HL-60 (cell line): ENCODE data around the gene SAA2.
"Not testable (repeated sequence)": the region's sequence is repeated elsewhere in the genome, so short reads cannot be mapped to it uniquely, and the experiment has no call there.

Source experiments
- DNase-seq, 2 experiments: peaks; one replicate each; pipeline ENCODE4 v3.0.0-alpha.2; 2010 to 2020; ENCODE audit warnings: low read depth in 1 of 2, low spot score in 1 of 2
- H3K27ac ChIP-seq: fragments of 250-450 bp; sonication (Bioruptor Pico); replicated peaks from 2 replicates; pipeline ENCODE4 v1.5.1; 2020; ENCODE audit warnings: mild to moderate bottlenecking, moderate library complexity
- H3K27me3 ChIP-seq: fragments of 250-450 bp; sonication (Bioruptor Pico); 2 replicates; pipeline ENCODE4 v1.5.1; 2021; ENCODE audit warnings: mild to moderate bottlenecking, moderate library complexity; ENCODE audit not compliant: insufficient read depth, poor library complexity, severe bottlenecking
- H3K4me3 ChIP-seq: replicated peaks from 2 replicates; pipeline ENCODE4 v1.5.1; 2011; ENCODE audit warnings: mild to moderate bottlenecking, control low read depth, low read length; ENCODE audit not compliant: insufficient read depth
- GABPA ChIP-seq: IDR thresholded peaks from 2 replicates; pipeline ENCODE4 v1.6.1; 2012; ENCODE audit warnings: low read depth
- POLR2AphosphoS5 ChIP-seq: IDR thresholded peaks from 2 replicates; pipeline ENCODE4 v1.6.1; 2012; ENCODE audit warnings: low read depth
- SPI1 ChIP-seq: IDR thresholded peaks from 2 replicates; pipeline ENCODE4 v1.6.1; 2012; ENCODE audit warnings: low read depth, mild to moderate bottlenecking, borderline replicate concordance
- TF ChIP-seq, protein P1 (sequence below): IDR thresholded peaks from 2 replicates; pipeline ENCODE4 v1.6.1; 2012; ENCODE audit warnings: low read depth; ENCODE audit not compliant: insufficient replicate concordance
- TF ChIP-seq, protein P2 (sequence below): IDR thresholded peaks from one replicate; pipeline ENCODE4 v1.5.1; 2011; ENCODE audit warnings: low read length, control low read depth, inconsistent platforms; ENCODE audit not compliant: insufficient read depth

The SAA2 gene

DNA sequence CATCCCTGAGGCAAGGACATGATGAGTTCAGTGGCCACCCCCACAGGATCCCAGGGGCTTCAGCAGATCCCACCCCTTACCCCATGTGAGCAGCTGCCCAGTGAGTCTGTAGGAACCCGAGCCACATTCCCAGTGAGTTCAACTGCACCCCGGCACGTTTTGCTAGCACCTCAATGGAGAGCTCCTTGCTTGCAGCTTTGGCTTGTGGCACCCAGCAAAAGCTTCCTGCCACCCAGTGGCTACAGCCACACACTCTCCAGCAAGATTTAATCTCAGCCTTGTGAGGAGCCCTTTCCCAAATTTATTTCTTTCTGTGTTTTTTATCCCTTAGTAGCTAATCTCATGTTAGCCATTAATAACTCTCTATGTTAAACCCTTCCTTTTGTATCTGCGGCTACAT, 21.6 kb upstream of the SAA2 start:
- TF ChIP-seq, protein P1, sequence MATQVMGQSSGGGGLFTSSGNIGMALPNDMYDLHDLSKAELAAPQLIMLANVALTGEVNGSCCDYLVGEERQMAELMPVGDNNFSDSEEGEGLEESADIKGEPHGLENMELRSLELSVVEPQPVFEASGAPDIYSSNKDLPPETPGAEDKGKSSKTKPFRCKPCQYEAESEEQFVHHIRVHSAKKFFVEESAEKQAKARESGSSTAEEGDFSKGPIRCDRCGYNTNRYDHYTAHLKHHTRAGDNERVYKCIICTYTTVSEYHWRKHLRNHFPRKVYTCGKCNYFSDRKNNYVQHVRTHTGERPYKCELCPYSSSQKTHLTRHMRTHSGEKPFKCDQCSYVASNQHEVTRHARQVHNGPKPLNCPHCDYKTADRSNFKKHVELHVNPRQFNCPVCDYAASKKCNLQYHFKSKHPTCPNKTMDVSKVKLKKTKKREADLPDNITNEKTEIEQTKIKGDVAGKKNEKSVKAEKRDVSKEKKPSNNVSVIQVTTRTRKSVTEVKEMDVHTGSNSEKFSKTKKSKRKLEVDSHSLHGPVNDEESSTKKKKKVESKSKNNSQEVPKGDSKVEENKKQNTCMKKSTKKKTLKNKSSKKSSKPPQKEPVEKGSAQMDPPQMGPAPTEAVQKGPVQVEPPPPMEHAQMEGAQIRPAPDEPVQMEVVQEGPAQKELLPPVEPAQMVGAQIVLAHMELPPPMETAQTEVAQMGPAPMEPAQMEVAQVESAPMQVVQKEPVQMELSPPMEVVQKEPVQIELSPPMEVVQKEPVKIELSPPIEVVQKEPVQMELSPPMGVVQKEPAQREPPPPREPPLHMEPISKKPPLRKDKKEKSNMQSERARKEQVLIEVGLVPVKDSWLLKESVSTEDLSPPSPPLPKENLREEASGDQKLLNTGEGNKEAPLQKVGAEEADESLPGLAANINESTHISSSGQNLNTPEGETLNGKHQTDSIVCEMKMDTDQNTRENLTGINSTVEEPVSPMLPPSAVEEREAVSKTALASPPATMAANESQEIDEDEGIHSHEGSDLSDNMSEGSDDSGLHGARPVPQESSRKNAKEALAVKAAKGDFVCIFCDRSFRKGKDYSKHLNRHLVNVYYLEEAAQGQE, result no peak
- TF ChIP-seq POLR2AphosphoS5 (no peak), SPI1 (no peak), GABPA (no peak)
- TF ChIP-seq, protein P2, sequence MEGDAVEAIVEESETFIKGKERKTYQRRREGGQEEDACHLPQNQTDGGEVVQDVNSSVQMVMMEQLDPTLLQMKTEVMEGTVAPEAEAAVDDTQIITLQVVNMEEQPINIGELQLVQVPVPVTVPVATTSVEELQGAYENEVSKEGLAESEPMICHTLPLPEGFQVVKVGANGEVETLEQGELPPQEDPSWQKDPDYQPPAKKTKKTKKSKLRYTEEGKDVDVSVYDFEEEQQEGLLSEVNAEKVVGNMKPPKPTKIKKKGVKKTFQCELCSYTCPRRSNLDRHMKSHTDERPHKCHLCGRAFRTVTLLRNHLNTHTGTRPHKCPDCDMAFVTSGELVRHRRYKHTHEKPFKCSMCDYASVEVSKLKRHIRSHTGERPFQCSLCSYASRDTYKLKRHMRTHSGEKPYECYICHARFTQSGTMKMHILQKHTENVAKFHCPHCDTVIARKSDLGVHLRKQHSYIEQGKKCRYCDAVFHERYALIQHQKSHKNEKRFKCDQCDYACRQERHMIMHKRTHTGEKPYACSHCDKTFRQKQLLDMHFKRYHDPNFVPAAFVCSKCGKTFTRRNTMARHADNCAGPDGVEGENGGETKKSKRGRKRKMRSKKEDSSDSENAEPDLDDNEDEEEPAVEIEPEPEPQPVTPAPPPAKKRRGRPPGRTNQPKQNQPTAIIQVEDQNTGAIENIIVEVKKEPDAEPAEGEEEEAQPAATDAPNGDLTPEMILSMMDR, result no peak
- Histone ChIP-seq H3K27ac (no peak overlapping the region), H3K27me3 (no peaks in the 10 kb centered on the region), H3K4me3 (no peak overlapping the region)
- no peak for DNase-seq

DNA sequence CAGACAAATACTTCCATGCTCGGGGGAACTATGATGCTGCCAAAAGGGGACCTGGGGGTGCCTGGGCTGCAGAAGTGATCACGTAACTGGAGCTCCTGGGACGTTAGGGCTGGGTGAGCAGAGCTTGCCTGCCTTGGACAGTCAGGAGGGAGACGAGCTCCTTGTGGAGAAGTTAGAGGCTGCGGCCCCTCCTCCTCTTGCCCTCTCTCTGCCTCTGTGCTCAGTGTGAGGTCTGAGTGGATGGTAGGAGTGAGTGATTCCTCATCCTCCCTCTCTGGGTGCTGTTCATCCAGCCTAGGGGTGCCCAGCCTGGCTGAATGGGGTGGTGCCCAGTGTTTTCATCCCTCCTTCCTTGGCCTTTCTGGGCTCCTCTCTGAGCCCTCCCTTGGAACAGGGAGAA, 20.8 kb upstream of the SAA2 start:
- not testable (repeated sequence) for H3K27me3 ChIP-seq, H3K27ac ChIP-seq, H3K4me3 ChIP-seq, DNase-seq

DNA sequence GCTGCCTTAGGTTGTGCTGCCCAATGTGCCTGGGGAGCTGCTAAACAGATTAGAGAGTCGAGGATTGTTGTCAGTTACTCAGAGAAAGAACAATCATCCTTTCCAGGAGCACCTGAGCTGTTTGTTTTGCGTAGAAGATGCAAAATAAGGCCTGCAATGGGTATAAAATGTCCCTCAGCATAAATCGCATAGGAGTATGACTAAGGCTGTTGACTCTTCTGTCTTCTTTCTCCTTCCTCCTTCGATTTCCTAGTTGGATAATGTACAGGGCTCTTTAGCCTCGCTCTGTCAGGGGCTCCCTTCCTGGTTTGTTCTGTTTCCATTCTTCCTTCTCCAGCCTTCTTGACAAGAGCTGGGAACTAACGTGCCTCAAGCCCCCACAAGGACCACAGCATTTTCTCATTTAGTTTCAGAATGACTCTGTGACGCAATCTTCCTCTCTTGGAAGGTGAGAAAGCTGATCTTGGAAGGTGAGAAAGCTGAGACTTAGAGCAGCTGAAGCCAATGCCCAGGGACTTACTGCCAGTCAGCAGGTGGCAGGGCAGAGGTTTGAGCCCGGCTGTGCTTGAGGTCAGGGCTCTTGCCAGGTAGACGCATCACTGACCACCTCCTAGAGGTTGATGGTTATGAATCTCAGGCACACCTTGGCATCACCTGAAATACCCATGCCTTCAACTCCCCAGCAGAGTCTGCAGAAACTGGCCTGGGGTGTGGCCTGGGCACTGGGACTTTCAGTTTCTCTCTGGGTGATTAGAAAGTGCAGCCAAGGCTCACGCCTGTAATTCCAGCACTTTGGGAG, 19.1 kb upstream of the SAA2 start:
- not testable (repeated sequence) for DNase-seq, H3K27ac ChIP-seq, H3K4me3 ChIP-seq, H3K27me3 ChIP-seq

DNA sequence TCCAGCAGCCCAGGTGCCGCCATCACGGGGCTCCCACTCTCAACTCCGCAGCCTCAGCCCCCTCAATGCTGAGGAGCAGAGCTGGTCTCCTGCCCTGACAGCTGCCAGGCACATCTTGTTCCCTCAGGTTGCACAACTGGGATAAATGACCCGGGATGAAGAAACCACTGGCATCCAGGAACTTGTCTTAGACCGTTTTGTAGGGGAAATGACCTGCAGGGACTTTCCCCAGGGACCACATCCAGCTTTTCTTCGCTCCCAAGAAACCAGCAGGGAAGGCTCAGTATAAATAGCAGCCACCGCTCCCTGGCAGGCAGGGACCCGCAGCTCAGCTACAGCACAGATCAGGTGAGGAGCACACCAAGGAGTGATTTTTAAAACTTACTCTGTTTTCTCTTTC, 17.5 kb upstream of the SAA2 start, which contains the start of gene SAA1:
Gene SAA1 (plus strand): TSS at position 316 of the 400 bp plus-strand sequence. CDS start 624 bp downstream, outside the sequence.
- Histone ChIP-seq H3K27me3 (no peaks in the 10 kb centered on the region), H3K4me3 (no peak within 1 kb of the TSS), H3K27ac (no peak within 1 kb of the TSS)
- TF ChIP-seq, protein P2, result no peak
- no peak for TF ChIP-seq POLR2AphosphoS5
- no peak for TF ChIP-seq GABPA
- TF ChIP-seq, protein P1, result no peak
- TF ChIP-seq SPI1, result no peak
- DNase-seq, result no peak
